ENCODE measurements around the gene CDH16.
"Not testable (repeated sequence)": the region's sequence is repeated elsewhere in the genome, so short reads cannot be mapped to it uniquely, and the experiment has no call there.

Gene CDH16

DNA sequence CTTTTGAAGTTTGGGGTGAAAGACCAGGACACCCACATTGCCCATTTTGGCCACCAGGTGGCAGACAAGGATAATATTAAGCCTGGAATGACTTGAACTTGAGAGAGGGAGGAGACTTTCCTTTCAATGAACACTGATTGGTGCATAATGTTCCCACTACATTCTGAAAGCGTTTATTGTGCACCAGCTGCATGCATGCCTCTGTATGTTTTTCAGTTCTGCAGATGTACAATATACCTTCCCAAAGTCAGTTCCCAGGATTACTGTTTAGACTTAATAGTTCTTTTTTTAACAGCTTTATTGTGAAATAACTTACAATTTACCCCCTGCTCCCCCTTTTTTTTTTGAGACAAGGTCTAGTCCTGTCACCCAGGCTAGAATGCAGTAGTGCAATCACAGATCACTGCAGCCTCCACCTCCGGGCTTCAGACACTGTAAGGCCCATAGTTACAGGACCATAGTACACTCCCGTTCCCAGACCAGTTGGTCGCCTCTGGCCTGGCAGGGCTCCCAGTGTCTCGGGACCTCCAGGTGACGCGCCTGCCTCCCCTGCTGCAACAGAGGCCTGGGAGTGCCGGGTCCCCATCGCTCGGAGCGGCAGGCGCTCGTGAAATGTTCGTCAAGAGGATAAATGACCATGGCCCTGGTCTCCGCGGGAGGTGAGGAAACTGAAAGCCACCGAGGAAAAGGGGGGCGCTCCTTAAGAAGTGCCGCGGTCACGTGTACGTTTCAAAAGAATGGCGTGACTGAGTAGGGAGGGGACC lies 28.8 kb upstream of the CDH16 start:
- H3K4me3 ChIP-seq (ENCODE audit: low read depth, low read length) = peak overlapping the region; percentile 50
- no peak for DNase-seq (ENCODE audit: low read depth)

DNA sequence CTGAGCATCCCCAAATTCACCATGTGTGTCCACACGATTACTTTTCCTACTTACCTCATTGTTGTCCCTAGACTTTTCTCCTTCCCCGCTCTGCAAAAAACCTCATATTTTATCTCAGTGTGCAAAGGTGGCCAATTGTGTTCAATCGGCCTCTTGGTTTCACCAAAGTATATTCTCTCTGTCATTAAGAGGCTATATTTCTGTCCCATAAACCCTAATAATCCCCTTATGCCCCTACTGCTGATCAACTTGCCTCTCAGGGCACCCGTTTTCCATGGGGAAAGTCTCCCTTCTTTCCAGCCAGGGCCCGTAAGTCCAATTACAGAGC lies 28.3 kb upstream of the CDH16 start:
- H3K4me3 ChIP-seq (ENCODE audit: low read depth, low read length) = no peak overlapping the region
- DNase-seq (ENCODE audit: low read depth) = no peak

DNA sequence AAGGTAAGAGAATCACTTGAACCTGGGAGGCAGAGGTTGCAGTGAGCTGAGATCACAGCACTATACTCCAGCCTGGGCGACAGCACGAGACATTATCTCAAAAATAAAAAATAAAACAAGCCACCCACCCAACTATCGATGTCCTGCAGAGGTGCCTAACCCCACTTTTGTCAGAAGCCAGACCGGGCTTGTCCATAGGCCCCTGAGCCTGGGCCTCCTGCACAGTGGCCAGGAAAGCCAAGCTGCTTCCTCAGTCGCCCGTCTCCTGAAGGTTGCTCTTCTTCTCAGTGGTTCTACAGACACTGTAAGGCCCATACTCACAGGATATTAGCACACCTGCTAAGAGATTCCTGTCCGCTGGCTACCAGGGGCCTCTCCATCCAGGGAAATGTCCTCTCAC lies 27.9 kb upstream of the CDH16 start:
- no peak for DNase-seq (ENCODE audit: low read depth)
- no peak overlapping the region for H3K4me3 ChIP-seq (ENCODE audit: low read depth, low read length)

DNA sequence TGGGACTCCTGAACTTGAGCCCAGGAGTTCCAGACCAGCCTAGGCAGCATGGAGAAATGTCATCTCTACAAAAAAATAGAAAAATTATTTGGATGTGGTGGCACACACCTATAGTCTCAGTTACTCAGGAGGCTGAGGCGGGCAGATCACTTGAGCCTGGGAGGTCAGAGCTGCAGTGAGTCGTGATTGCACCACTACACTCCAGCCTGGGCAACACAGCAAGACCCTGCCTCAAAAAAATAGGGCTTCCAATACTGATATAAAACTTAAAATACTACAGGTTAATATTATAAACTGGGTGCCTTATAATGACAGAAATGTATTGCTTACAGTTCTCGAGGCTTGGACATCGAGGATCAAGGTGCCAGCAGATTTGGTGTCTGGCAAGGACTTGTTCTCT lies 27.3 kb upstream of the CDH16 start:
- no peak overlapping the region for H3K4me3 ChIP-seq (ENCODE audit: low read depth, low read length)
- DNase-seq (ENCODE audit: low read depth) = no peak

DNA sequence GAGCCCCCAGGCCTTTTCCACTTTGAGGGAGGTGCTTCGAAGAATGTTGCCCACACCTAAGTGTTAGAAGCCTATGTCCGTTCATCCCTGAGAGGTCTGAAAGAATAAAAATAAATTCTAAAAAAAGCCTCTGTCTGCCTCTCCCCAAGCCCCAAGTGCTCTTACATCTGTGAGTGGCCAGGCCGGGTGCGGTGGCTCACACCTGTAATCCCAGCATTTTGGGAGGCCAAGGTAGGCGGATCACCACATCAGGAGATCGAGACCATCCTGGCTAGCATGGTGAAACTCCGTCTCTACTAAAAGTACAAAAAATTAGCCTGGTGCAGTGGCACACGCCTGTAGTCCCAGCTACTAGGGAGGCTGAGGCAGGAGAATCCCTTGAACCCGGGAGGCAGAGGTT lies 26.3 kb upstream of the CDH16 start:
- H3K4me3 ChIP-seq (ENCODE audit: low read depth, low read length); DNase-seq (ENCODE audit: low read depth): not testable (repeated sequence)

DNA sequence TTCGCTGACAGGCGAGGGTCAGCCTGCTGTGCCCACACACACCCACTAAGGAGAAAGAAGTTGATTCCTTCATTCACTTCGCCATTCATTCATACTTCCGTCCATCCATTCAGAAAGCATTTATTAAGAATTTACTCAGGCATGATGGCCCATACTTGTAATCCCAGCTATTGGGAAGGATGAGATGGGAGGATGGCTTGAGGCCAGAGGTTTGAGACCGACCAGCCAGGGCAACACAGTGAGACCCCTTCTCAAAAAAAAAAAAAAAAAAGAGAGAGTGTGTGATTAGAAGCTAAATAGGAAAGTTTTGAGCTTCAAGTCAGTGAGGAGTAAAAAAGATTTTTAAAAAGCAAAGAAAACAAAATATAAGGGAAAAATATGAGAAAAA lies 25.4 kb upstream of the CDH16 start:
- H3K4me3 ChIP-seq (ENCODE audit: low read depth, low read length) = no peak overlapping the region
- no peak for DNase-seq (ENCODE audit: low read depth)

DNA sequence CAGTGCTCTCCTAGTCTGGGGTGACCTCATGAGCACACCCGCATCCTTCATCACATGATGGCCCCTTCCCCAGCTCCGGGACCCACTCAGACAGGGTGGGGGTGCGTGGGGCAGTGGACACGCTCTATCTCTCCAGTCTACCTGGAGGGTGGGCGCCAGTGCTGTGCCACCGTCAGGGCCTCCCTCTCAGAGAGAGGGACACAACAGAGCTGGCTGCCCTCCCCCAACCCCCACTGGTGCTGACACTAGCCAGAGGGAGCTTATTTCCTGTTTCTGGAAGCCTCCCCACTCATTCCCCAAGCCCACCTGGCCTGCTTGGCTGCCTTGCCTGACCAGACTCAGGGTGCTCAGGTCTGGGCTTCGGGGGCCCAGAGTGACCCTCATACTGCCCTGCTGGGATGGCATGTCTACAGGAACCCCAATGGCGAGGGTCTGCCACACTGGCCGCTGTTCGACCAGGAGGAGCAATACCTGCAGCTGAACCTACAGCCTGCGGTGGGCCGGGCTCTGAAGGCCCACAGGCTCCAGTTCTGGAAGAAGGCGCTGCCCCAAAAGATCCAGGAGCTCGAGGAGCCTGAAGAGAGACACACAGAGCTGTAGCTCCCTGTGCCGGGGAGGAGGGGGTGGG lies 24.9 kb upstream of the CDH16 start:
- DNase-seq (ENCODE audit: low read depth) = no peak
- no peak overlapping the region for H3K4me3 ChIP-seq (ENCODE audit: low read depth, low read length)

DNA sequence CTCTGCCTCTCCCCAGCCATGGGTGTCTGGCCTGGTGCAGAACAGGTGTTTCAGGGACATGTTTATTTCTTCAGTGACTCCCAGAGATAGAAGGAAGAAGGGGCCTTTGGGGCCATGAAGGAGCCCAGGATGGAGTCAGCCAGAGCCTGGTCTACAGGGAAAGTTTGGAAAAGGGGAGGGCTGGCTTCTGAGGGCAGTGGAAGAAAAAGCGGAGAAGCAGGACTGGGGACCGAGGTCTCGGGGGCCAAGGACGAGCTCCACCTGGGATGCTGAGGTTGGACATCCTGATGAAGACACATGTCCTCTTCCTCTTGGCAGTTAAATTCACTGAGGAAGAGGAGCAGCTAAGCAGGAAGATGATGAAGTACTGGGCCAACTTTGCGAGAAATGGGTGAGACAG lies 24.3 kb upstream of the CDH16 start:
- DNase-seq (ENCODE audit: low read depth) = no peak
- no peak overlapping the region for H3K4me3 ChIP-seq (ENCODE audit: low read depth, low read length)

DNA sequence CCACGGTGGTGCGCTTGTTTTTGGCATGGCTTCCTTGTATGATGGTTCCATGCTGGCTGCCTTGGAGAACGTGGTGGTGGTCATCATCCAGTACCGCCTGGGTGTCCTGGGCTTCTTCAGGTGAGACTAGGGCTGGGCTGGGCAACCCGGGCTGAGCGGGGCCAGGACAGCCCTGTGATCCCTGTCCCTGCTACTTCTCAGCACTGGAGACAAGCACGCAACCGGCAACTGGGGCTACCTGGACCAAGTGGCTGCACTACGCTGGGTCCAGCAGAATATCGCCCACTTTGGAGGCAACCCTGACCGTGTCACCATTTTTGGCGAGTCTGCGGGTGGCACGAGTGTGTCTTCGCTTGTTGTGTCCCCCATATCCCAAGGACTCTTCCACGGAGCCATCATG lies 21.6 kb upstream of the CDH16 start:
- H3K4me3 ChIP-seq (ENCODE audit: low read depth, low read length) = no peak overlapping the region
- no peak for DNase-seq (ENCODE audit: low read depth)

DNA sequence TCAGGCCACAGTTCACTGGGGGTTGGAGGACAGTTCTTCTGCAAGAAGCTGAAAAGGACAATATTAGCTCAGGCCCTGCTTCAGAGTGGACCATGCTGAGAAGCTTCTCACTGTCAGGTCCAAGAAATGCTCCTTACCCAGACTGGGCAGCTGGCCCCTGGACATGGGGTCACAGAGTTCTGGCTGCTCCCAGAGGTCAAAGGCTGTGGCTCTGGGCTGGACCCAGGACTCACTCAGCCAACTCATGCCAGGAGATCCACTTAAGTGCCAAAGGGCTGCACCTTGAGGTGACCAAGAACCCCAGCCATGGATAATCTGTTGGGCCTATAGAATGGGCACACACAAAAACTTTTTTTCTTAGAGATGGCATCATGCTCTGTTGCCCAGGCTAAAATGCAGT lies 20.7 kb upstream of the CDH16 start:
- H3K4me3 ChIP-seq (ENCODE audit: low read depth, low read length) = no peak overlapping the region
- no peak for DNase-seq (ENCODE audit: low read depth)

DNA sequence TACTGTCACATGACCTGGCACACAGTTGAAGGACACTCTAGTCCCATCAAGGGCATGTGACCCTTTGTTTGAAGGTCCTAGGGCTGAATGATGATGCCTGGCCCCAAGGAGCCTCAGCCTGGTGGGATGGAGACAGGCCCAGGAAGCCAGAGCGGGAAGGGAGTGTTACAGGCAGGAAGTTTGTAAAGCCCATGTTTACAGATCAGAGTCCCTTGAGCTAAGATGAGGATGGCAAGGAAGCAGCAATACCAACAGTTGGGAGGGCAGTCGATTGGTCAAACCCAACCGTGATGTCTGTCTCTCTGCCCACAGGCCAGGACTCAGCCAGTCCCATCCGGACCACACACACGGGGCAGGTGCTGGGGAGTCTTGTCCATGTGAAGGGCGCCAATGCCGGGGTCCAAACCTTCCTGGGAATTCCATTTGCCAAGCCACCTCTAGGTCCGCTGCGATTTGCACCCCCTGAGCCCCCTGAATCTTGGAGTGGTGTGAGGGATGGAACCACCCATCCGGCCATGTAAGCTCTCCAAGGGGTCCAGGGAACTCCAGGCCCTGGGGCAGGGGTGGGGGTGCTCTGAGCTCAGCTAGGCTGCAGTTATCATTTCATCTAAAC lies 19.1 kb upstream of the CDH16 start:
- no peak for DNase-seq (ENCODE audit: low read depth)
- no peak overlapping the region for H3K4me3 ChIP-seq (ENCODE audit: low read depth, low read length)

DNA sequence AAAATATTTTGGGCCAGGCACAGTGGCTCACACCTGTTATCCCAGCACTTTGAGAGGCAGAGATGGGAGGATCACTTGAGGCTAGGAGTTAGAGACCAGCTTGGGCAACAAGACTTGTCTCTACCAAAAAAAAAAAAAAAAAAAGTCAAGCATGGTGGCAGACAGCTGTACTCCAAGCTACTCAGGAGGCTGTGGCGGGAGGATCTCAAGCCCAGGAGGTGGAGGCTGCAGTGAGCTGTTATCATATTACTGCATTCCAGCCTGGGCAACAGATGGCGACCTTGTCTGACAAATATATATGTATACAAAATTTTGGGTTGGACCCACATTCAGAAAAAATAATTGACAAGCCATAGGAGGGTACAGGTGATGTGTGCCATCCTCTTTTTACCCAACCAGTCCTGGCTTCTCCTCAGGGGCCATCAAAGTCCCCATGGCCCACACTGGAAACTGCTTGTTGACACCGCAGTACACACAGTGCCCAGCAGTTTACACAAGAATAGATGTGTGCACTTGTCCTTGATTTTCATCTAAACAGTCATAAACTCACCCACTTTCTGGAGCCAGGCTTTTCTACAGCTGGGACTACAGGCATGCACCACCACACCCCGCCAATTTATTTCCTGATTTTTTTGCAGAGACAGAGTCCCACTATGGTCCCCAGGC lies 18.3 kb upstream of the CDH16 start:
- no peak overlapping the region for H3K4me3 ChIP-seq (ENCODE audit: low read depth, low read length)
- no peak for DNase-seq (ENCODE audit: low read depth)

DNA sequence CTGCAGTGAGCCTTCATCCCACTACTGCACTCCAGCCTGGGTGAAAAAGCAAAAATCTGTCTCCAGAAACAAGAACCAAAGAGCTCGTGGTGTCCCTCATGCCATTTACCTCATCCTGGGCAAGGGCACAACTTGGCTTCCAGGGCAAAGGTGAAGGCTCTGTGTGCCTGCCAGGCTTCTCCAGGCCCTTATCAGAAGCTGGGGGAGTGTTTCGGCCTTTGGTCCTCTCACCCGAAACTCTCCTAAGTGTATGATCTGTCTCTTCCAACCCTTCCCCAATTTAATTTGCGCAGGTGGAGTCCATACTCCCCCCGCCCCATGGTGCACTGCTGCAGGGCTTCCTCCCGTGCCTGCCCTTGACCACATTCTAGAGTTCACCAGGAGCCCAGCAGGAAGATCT lies 17.8 kb upstream of the CDH16 start:
- no peak for DNase-seq (ENCODE audit: low read depth)
- no peak overlapping the region for H3K4me3 ChIP-seq (ENCODE audit: low read depth, low read length)

DNA sequence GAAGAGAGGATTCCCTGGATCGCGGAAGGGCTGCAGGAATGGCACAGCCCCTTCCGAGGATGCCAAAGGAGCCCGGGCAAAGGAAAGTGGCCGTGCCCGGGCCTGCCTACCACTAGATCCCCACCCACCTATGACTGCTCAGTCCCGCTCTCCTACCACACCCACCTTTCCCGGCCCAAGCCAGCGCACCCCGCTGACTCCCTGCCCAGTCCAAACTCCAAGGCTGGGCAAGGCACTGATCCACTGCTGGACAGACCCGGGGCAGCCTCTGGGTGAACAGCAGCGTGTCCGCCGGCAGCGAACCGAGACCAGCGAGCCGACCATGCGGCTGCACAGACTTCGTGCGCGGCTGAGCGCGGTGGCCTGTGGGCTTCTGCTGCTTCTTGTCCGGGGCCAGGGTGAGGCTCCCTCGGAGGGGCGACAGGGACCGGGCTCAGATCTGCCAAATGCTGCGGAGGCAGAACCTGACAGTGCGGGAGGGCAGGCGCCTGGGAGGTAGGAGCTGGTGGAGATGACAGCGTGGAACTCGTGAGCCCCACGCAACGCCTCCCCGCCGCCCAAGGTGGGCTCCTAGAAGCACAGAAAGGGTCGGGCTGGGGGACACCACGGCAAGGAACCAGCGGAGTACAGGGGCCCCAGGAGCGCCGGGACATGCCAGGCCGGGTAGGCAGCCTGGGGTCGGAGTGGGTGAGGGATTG lies 16.8 kb upstream of the CDH16 start, which contains the start of gene CES2:
Gene CES2 (plus strand): TSS at position 203 of the 698 bp plus-strand sequence. CDS start 120 bp downstream, at position 323.
- DNase-seq (ENCODE audit: low read depth) = no peak
- H3K4me3 ChIP-seq (ENCODE audit: low read depth, low read length) = peak within 1 kb of the TSS; percentile 79

DNA sequence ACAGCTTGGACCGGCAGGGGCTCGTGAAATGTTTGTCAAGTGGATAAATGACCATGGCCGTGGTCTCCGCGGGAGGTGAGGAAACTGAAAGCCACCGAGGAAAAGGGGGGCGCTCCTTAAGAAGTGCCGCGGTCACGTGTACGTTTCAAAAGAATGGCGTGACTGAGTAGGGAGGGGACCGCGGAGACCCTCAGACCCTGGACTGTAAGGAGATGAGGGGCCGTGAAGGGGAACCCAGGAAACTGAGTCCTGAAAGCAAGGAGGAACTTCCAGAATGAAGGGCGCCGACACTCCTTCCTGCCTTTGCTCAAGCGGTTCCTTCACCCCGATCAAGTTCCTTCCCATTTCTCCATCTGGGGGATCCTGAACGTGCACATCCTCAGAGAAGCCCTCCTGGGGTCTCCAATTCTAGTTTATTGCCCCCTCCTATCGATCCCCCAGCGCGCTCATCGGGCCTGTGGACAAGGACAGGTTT lies 16.2 kb upstream of the CDH16 start:
- H3K4me3 ChIP-seq (ENCODE audit: low read depth, low read length) = peak overlapping the region; percentile 79
- not testable (repeated sequence) for DNase-seq (ENCODE audit: low read depth)

DNA sequence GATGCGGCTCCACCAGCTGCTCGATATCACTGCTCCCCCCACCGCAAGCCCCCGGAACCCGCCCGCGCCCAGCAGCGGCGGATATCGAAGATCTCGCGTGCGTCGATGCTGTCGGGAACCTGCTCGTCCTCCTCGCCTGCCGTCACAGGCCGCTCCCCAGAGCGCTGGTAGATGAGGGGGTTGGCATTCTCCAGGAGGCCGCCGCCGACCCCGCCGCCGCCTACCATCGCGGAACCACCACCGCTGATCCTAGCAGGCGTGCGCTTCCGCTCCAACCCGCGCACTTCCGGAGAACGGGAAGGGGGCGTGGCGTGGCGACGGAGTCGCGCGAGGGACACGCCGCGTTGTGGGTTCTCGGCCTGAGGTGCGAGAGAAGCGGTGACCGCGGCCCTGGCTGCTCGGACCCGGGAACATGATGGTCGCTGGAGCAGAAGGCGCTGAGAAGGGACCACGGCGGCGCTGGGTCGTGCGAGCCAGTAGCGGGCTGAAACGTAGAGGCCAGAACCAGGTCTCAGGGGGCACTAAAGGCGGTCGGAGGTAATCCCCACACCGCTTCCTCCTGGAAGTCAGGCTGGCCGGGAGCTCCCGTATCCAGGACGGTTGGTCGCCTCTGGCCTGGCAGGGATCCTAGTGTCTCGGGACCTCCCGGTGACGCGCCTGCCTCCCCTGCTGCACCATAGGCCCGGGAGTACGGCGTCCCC lies 15.6 kb upstream of the CDH16 start, which contains the start of gene CIAO2B:
Gene CIAO2B (minus strand): TSS at position 265 of the 701 bp plus-strand sequence. CDS start 38 bp downstream, at position 227.
- no peak for DNase-seq (ENCODE audit: low read depth)
- H3K4me3 ChIP-seq (ENCODE audit: low read depth, low read length) = peak within 1 kb of the TSS; percentile 79

DNA sequence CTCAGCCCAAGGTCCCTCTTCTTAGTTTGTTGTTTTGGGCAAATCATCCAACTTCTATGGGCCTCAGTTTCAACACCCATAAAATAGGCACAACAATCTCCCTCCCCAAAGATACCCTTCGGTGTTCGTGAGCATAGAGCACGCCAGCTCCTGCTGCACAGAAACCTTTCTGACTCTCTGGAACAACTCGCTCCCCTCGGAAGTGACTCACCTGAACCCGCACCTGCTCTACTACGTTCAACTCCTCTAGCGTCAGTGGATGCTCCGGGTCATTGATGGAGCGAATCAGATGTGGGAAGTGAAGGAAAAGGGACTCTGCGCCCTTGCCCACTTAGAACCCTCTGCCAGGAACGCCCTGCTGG lies 15.1 kb upstream of the CDH16 start:
- no peak for DNase-seq (ENCODE audit: low read depth)
- peak overlapping the region; percentile 79 for H3K4me3 ChIP-seq (ENCODE audit: low read depth, low read length)

DNA sequence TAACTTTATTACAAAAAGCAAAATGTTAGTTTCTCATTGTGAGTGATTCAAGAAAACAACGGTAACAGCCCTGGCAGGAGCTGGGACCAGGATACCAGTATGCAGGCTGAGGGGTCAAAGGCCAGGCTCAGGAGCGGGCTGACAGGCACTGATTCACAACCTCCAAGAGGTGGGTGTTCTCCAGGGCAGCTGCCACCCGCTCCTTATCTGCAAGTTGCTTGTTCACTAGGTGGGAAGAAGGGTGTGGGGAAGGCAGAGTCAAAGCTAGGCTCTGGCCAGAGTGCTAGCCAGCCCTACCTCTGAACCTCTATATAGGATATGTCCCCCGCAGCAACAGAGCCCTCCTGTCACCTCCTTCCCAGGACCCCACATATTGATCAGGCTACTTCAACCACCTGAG lies 13.4 kb upstream of the CDH16 start:
- H3K4me3 ChIP-seq (ENCODE audit: low read depth, low read length) = no peak overlapping the region
- no peak for DNase-seq (ENCODE audit: low read depth)

DNA sequence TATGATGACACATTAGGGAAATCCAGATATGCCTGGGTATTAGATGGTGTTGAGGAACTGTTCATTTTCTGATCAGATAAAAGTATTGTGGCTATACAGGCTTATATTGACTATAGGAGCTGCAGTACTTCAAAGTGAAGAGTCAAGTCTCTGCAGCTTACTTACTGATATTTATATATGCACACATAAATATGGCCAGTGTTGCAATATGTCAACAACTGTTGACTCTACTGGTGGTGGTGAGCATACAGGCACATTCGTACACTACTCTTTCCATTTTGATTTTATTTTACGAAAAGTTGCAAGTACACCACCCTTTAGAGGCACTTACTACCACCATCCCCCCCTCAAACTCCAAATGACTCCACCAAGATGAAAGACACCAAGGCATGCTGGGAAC lies 13.0 kb upstream of the CDH16 start:
- DNase-seq (ENCODE audit: low read depth) = no peak
- no peak overlapping the region for H3K4me3 ChIP-seq (ENCODE audit: low read depth, low read length)
